Fibroblast of villous mesenchyme (primary cell): Measurements from ENCODE around the gene INAFM2. TPM values are rescaled to one million over a fixed set of nuclear protein-coding genes. Genes with fewer than 3 reads are reported as not detected.

Experiments used
- DNase-seq: peaks from one replicate; pipeline ENCODE4 v3.0.0-alpha.2; 2010; ENCODE audit warnings: low read depth
- H3K4me3 ChIP-seq: 2 replicates; pipeline ENCODE4 v1.5.1; 2011; ENCODE audit warnings: low read depth, mild to moderate bottlenecking, low read length
- total RNA-seq: library from RNA; depleted of rRNA; stranded (reverse); fragments of >200 nt; gene quantifications from 2 replicates; pipeline ENCODE4 v1.2.3, GENCODE V29; 2012
- TF ChIP-seq, protein P1 (sequence below): IDR thresholded peaks from 2 replicates; pipeline ENCODE4 v1.5.1; 2012; ENCODE audit warnings: low read depth, mild to moderate bottlenecking, low read length; ENCODE audit not compliant: insufficient read depth

Gene INAFM2
- total RNA-seq, 1 donor, result 16.8 TPM

DNA sequence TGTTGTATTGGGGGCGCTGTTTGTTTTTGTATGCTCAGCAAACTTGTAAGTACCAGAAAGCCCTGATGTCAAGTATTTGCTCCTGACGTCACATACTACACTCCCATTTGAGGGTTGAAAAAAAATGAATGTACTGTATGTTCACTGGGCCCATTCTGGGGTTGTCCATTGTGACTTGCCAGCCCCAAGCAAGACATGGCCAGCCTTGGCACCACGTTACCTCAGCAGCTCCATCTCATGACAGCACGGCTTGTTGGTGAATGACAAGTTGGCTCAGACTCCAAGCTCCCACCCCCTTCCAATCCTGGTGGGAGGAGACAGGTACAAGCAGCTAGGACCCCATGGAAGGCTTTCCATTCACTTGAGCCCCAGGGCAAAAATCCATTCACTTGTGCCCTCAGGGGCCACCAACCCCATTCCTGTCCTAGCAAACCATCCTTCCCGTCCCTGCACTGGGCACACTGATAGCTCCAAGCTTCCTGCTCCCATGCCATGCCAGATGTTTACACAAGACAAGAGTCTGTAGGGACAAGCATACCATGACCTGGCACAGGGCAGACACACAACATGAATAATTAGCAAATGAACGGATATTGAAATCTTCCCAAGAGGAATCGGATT, 28.9 kb downstream of the INAFM2 start:
- no peak for DNase-seq
- no peak overlapping the region for H3K4me3 ChIP-seq
- TF ChIP-seq, protein P1, sequence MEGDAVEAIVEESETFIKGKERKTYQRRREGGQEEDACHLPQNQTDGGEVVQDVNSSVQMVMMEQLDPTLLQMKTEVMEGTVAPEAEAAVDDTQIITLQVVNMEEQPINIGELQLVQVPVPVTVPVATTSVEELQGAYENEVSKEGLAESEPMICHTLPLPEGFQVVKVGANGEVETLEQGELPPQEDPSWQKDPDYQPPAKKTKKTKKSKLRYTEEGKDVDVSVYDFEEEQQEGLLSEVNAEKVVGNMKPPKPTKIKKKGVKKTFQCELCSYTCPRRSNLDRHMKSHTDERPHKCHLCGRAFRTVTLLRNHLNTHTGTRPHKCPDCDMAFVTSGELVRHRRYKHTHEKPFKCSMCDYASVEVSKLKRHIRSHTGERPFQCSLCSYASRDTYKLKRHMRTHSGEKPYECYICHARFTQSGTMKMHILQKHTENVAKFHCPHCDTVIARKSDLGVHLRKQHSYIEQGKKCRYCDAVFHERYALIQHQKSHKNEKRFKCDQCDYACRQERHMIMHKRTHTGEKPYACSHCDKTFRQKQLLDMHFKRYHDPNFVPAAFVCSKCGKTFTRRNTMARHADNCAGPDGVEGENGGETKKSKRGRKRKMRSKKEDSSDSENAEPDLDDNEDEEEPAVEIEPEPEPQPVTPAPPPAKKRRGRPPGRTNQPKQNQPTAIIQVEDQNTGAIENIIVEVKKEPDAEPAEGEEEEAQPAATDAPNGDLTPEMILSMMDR, result no peak

- no peak overlapping the region for H3K4me3 ChIP-seq
- TF ChIP-seq, protein P1, result no peak
- no peak for DNase-seq
Observed at GRCh38 chr15:40353697-40354096, 30.2 kb downstream of the INAFM2 start.

GRCh38 chr15:40354408-40355171, 31.1 kb downstream of the INAFM2 start:
- DNase-seq, result peak; percentile 40
- TF ChIP-seq, protein P1, result peak; percentile 64
- H3K4me3 ChIP-seq, result no peak overlapping the region

GRCh38 chr15:40355976-40356585, 32.6 kb downstream of the INAFM2 start:
- TF ChIP-seq, protein P1, result no peak
- DNase-seq, result no peak
- no peak overlapping the region for H3K4me3 ChIP-seq

- TF ChIP-seq, protein P1, result no peak
Observed at GRCh38 chr15:40357246-40357645, 33.8 kb downstream of the INAFM2 start.

DNA sequence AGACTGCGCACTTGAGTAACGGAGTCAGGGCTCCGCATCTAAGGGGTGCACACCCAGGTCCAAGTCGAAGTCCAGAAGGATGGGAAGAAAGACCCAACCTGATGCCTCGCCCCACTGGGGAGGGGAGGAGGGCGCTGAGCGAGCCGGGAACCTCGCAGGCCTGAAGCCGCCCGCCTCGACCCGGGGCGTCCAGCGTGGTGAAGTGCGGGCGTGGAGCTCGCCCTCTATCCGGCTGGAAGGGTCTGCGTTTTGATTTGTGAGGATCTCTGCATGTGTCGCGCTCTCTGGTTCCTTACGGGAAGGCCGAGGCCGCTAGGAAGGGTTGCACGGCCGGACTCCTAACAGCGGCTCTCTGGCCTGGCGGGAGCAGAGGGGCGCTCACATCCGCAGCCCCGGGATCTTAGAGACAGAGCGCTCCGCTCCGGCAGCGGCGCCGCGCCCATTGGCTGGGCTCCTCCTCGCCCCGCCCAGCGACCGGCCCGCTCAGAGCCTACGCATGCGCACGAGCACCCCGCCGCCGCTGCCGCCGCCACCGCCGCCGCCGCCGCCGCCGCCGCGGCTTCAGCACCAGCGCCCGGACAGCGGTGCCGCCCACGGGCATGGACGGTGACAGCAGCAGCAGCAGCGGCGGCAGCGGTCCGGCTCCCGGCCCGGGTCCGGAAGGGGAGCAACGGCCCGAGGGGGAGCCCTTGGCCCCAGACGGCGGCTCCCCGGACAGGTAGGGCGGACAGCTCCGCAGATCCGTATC, 34.4 kb downstream of the INAFM2 start, which contains the start of gene DISP2:
DISP2 (plus strand) TSS at position 497 of the 748 bp plus-strand sequence; CDS start at position 600, 103 bp downstream.
- DNase-seq, result peak; percentile 80
- TF ChIP-seq, protein P1, result no peak
- peak within 1 kb of the TSS; percentile 63 for H3K4me3 ChIP-seq

More at GRCh38 chr15:40357246-40357645, 33.8 kb downstream of the INAFM2 start:
- DNase-seq, result no peak
- H3K4me3 ChIP-seq, result no peak overlapping the region
